ENCODE measurements around the gene PPP1R26. TPM values are rescaled to one million over a fixed set of nuclear protein-coding genes. Genes with fewer than 3 reads are reported as not detected.
"Not testable (repeated sequence)": the region's sequence is repeated elsewhere in the genome, so short reads cannot be mapped to it uniquely, and the experiment has no call there.

The PPP1R26 gene
- total and polyA plus RNA-seq, 7 donors = 2.0 to 9.5 (median 3.8) TPM

- ATAC-seq (no peak), DNase-seq (no peak)
- no peak overlapping the region for H3K4me3 ChIP-seq
- H3K36me3 ChIP-seq (ENCODE audit: insufficient read depth in 1 of 2, low read depth in 1 of 2) = no peaks in the 10 kb centered on the region
- no peaks in the 10 kb centered on the region for H3K4me1 ChIP-seq
- 59 to 73% (median 68%) methylated on average over 12 of the region's 12 CpGs for WGBS, 3 donors
- H3K27me3 ChIP-seq (ENCODE audit: insufficient read depth in 3 of 3, low read length in 2 of 3) = peaks cover 0 to 58% (median 3%) of the 10 kb centered on the region in 3 donors
- no peak overlapping the region for H3K27ac ChIP-seq
- intact Hi-C loops (cut with DNase I) = no loop called here
- no peaks in the 10 kb centered on the region for H3K9me3 ChIP-seq
- TF ChIP-seq, protein P1, sequence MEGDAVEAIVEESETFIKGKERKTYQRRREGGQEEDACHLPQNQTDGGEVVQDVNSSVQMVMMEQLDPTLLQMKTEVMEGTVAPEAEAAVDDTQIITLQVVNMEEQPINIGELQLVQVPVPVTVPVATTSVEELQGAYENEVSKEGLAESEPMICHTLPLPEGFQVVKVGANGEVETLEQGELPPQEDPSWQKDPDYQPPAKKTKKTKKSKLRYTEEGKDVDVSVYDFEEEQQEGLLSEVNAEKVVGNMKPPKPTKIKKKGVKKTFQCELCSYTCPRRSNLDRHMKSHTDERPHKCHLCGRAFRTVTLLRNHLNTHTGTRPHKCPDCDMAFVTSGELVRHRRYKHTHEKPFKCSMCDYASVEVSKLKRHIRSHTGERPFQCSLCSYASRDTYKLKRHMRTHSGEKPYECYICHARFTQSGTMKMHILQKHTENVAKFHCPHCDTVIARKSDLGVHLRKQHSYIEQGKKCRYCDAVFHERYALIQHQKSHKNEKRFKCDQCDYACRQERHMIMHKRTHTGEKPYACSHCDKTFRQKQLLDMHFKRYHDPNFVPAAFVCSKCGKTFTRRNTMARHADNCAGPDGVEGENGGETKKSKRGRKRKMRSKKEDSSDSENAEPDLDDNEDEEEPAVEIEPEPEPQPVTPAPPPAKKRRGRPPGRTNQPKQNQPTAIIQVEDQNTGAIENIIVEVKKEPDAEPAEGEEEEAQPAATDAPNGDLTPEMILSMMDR (IDR thresholded peaks at IDR 0.05) = no peak
Measured at GRCh38 chr9:135439916-135440315, 39.7 kb upstream of the PPP1R26 start.

DNA sequence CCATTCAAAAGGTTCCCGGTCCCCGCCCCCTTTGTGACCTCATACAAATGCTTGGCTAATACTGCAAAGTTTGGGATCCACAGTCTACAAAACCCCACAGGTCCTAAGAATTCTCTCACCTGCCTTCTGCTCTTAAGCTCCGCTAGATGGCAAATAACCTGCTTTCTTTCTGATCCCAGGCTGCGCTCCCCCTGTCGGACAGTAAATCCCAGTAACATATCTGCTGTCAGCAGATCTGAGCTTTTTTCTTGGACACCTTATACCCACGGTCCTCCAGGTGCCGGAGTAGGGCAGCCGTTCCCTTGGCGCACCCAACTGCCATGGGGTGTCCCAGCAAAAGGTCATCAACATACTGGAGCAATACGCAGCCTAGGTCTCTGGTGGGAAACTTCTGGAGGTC is 39.0 kb upstream of the PPP1R26 start:
- Histone ChIP-seq H3K9me3 (no peaks in the 10 kb centered on the region), H3K36me3 (ENCODE audit: insufficient read depth in 1 of 2, low read depth in 1 of 2) (no peaks in the 10 kb centered on the region), H3K27ac (no peak overlapping the region), H3K4me1 (no peaks in the 10 kb centered on the region), H3K27me3 (ENCODE audit: insufficient read depth in 3 of 3, low read length in 2 of 3) (peaks cover 0 to 54% (median 6%) of the 10 kb centered on the region in 3 donors), H3K4me3 (no peak overlapping the region)
- WGBS, 3 donors = 59 to 62% (median 61%) methylated on average over 10 of the region's 10 CpGs
- no peak for ATAC-seq
- TF ChIP-seq, protein P1 (IDR thresholded peaks at IDR 0.05) = no peak
- intact Hi-C loops (cut with DNase I) = no loop called here
- no peak for DNase-seq

DNA sequence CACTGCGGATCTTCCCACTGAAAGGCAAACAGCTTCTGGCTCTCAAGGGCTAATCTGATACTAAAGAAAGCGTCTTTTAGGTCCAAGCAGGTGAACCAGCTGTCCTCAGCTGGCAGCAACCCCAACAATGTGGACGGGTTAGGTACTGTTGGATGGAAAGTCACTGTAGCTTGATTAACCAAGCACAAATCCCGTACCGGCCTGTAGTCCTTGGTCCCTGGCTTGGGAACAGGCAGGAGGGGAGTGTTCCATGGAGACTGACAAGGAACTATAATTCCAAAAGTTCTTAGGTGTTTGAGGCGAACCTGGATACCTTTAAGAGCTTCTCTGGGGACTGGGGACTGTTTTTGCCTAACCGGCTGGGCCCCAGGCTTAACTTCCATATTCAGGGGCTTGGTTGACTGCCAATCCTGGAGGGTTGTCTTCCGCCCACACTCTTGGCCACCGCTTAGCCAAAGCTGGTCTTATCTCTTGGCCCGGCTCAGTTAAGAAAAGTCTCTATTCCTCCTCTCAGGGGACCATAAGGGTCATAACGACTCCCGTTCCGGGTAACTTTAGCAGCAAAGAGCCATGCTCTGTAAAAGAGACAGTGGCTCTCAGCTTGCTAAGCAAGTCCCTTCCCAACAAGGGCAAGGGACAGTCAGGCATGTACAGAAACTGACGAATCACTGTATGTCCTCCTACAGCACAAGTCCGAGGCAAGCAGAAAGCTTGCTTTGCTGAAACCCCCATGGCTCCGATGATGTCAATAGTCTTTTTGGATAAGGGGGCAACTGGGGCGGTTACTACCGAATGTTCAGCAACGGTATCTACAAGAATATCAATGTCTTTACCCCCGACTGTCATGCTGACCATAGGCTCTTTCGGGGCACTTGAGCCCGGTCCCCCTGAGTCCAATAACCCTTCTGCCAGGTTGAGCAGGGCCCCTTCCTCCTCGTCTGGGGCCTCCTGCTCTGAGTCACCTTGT is 38.2 kb upstream of the PPP1R26 start:
- H3K4me1 ChIP-seq; DNase-seq; H3K4me3 ChIP-seq; H3K36me3 ChIP-seq (ENCODE audit: insufficient read depth in 1 of 2, low read depth in 1 of 2); H3K27ac ChIP-seq; H3K9me3 ChIP-seq; ATAC-seq; intact Hi-C loops (cut with DNase I): not testable (repeated sequence)
- H3K27me3 ChIP-seq (ENCODE audit: insufficient read depth in 3 of 3, low read length in 2 of 3) = peaks cover 0 to 56% (median 6%) of the 10 kb centered on the region in 3 donors
- 32 to 40% (median 34%) methylated on average over 23 of the region's 23 CpGs for WGBS, 3 donors

- intact Hi-C loops (cut with DNase I) = no loop called here
- peaks cover 0 to 56% (median 6%) of the 10 kb centered on the region in 3 donors for H3K27me3 ChIP-seq (ENCODE audit: insufficient read depth in 3 of 3, low read length in 2 of 3)
- ATAC-seq = no peak
Measured at GRCh38 chr9:135442075-135442474, 37.5 kb upstream of the PPP1R26 start.

More at GRCh38 chr9:135442075-135442474, 37.5 kb upstream of the PPP1R26 start:
- TF ChIP-seq, protein P1 (IDR thresholded peaks at IDR 0.05) = no peak
- Histone ChIP-seq H3K9me3 (no peaks in the 10 kb centered on the region), H3K4me3 (no peak overlapping the region), H3K4me1 (no peaks in the 10 kb centered on the region), H3K27ac (no peak overlapping the region), H3K36me3 (ENCODE audit: insufficient read depth in 1 of 2, low read depth in 1 of 2) (no peaks in the 10 kb centered on the region)
- no peak for DNase-seq
- WGBS, 3 donors = 56 to 68% (median 66%) methylated on average over 10 of the region's 10 CpGs
